Endothelial cell (in vitro differentiated cells): ENCODE data around the gene ZC3HAV1. TPM values are rescaled to one million over a fixed set of nuclear protein-coding genes. Genes with fewer than 3 reads are reported as not detected.
A peak's percentile ranks its signal among the peaks of the same experiment; 100 is the strongest.
"Not testable (repeated sequence)": the region's sequence is repeated elsewhere in the genome, so short reads cannot be mapped to it uniquely, and the experiment has no call there.

Experiments
- DNase-seq: peaks from one replicate; pipeline ENCODE4 v3.0.0; 2021; ENCODE audit warnings: low spot score
- H3K27ac Mint-ChIP-seq: one replicate; pipeline ENCODE4 v1.8.0; 2021; ENCODE audit warnings: mixed read lengths, inconsistent platforms; ENCODE audit not compliant: unreplicated experiment
- H3K27me3 Mint-ChIP-seq: one replicate; pipeline ENCODE4 v1.8.0; 2021; ENCODE audit warnings: mild to moderate bottlenecking, moderate library complexity, mixed read lengths, inconsistent platforms; ENCODE audit not compliant: unreplicated experiment
- H3K36me3 Mint-ChIP-seq: one replicate; pipeline ENCODE4 v1.8.0; 2021; ENCODE audit warnings: mild to moderate bottlenecking, low read depth, mixed read lengths, inconsistent platforms; ENCODE audit not compliant: unreplicated experiment
- H3K4me1 Mint-ChIP-seq: one replicate; pipeline ENCODE4 v1.8.0; 2021; ENCODE audit warnings: mild to moderate bottlenecking, mixed read lengths, inconsistent platforms; ENCODE audit not compliant: unreplicated experiment
- H3K4me3 Mint-ChIP-seq: one replicate; pipeline ENCODE4 v1.8.0; 2021; ENCODE audit warnings: mild to moderate bottlenecking, mixed read lengths, inconsistent platforms; ENCODE audit not compliant: unreplicated experiment
- H3K9me3 Mint-ChIP-seq: one replicate; pipeline ENCODE4 v1.8.0; 2021; ENCODE audit warnings: mixed read lengths, inconsistent platforms; ENCODE audit not compliant: unreplicated experiment
- total RNA-seq: library from RNA; stranded (reverse); fragmentation: NEBNext Ultra II Directional; extraction: Animal tissue kit (Norgen Biotek cat#: 25700); gene quantifications from one replicate; pipeline ENCODE4 v1.2.1, GENCODE V29; 2021; ENCODE audit not compliant: unreplicated experiment
- TF ChIP-seq, protein P1 (sequence below): fragments of 200-600 bp; sonication (generic); IDR thresholded peaks from one replicate; pipeline ENCODE4 v1.5.0; 2021; ENCODE audit warnings: antibody characterized with exemption; ENCODE audit not compliant: unreplicated experiment

The ZC3HAV1 gene
- total RNA-seq, 1 donor from 2014 or later: 50.7 TPM

DNA sequence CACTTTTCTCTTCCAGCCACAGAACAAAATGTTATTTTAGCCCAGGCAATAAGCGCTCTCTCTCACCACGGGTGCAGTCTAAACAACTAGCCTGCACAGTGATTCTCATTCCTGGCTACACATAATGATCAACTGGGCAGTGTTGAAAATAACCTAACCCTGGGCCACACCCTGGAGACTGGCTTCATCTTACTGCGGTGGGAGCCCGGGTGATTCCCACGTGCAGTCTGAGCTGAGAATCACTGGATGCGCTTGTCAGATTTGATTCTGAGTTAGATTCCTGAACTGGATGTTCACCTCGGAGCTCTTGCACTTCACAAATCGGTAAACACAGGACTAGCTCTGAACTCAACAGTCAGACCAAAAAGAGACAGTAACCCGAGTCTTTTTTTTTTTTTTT is 14.9 kb downstream of the ZC3HAV1 start:
- Mint-ChIP-seq H3K36me3 (peaks cover 18% of the 10 kb centered on the region), H3K9me3 (no peaks in the 10 kb centered on the region), H3K4me3 (no peak overlapping the region), H3K27ac (peak overlapping the region; percentile 59), H3K27me3 (peaks cover 5% of the 10 kb centered on the region), H3K4me1 (peaks cover 38% of the 10 kb centered on the region)
- DNase-seq: no peak
- TF ChIP-seq, protein P1, sequence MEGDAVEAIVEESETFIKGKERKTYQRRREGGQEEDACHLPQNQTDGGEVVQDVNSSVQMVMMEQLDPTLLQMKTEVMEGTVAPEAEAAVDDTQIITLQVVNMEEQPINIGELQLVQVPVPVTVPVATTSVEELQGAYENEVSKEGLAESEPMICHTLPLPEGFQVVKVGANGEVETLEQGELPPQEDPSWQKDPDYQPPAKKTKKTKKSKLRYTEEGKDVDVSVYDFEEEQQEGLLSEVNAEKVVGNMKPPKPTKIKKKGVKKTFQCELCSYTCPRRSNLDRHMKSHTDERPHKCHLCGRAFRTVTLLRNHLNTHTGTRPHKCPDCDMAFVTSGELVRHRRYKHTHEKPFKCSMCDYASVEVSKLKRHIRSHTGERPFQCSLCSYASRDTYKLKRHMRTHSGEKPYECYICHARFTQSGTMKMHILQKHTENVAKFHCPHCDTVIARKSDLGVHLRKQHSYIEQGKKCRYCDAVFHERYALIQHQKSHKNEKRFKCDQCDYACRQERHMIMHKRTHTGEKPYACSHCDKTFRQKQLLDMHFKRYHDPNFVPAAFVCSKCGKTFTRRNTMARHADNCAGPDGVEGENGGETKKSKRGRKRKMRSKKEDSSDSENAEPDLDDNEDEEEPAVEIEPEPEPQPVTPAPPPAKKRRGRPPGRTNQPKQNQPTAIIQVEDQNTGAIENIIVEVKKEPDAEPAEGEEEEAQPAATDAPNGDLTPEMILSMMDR: no peak

DNA sequence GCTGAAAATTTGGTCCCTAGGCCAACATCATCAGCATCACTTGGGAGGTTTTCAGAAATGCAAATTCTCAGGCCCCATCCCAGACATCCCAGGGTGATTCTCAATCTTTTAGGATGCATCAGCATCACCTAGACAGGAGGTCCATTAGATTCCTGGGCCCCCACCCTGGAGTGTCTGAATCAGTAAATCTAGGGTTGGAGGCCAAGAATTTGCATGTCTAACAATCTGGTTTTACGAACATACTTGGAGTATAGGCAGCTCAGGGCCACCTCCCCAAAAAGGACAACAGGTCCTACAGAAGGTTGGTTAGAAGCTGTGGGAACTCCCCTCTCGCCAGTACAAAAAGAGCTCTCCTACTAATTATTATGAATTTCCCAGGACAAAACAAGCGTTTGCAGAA is 15.5 kb downstream of the ZC3HAV1 start:
- H3K27me3 Mint-ChIP-seq: peaks cover 3% of the 10 kb centered on the region
- TF ChIP-seq, protein P1: no peak
- no peaks in the 10 kb centered on the region for H3K9me3 Mint-ChIP-seq
- H3K36me3 Mint-ChIP-seq: peaks cover 23% of the 10 kb centered on the region
- no peak for DNase-seq
- peak overlapping the region; percentile 59 for H3K27ac Mint-ChIP-seq
- H3K4me1 Mint-ChIP-seq: peaks cover 34% of the 10 kb centered on the region
- no peak overlapping the region for H3K4me3 Mint-ChIP-seq

DNA sequence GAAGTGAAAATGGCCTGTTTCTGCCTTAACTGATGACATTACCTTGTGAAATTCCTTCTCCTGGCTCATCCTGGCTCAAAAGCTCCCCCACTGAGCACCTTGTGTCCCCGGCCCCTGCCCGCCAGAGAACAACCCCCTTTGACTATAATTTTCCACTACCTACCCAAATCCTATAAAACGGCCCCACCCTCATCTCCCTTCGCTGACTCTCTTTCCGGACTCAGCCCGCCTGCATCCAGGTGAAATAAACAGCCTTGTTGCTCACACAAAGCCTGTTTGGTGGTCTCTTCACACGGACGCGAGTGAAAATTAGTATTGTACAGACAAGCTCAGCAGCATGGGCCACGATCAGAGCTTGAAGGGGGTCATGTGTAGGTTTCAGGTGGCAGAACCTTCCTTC is 16.0 kb downstream of the ZC3HAV1 start:
- H3K4me3 Mint-ChIP-seq, H3K27me3 Mint-ChIP-seq, DNase-seq, H3K9me3 Mint-ChIP-seq, H3K27ac Mint-ChIP-seq: not testable (repeated sequence)
- peaks cover 26% of the 10 kb centered on the region for H3K36me3 Mint-ChIP-seq
- H3K4me1 Mint-ChIP-seq: peaks cover 33% of the 10 kb centered on the region

DNA sequence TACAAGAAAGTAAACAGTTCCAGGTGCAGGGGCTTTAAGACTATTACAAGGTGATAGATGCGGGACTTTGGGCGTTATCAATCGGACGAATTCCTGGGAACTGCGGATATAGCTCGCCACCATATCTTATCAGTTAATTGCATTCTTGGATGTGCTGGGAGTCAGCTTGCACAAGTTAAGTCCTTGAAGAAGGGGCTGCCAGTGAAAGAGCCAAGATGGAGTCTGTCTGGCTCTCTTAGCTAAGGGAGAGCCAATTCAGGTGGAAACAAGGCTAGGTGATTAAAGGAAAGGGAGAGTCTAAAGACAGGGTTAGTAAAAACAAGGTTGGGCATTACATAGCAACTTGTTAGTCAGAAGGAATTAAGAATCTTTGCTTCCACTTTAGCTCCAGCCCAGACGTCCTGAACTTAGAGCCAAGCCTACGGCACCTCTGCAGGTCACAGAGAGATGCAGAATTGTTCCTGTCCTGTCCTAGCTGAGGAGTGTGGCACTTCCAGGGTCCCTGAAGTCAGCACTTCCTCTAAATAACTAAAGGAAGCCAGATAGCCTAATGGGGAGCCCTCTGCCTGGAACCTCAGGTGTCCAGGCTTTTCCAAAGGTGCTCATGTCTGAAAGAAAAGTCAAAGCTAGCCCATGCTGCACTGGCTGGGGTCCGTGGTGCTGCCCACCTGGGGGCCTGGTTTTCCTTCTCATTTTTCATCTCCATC is 17.3 kb downstream of the ZC3HAV1 start:
- Mint-ChIP-seq H3K9me3 (no peaks in the 10 kb centered on the region), H3K27ac (no peak overlapping the region), H3K4me3 (no peak overlapping the region), H3K27me3 (peaks cover 3% of the 10 kb centered on the region), H3K36me3 (peaks cover 34% of the 10 kb centered on the region), H3K4me1 (peaks cover 33% of the 10 kb centered on the region)
- TF ChIP-seq, protein P1: no peak
- no peak for DNase-seq

DNA sequence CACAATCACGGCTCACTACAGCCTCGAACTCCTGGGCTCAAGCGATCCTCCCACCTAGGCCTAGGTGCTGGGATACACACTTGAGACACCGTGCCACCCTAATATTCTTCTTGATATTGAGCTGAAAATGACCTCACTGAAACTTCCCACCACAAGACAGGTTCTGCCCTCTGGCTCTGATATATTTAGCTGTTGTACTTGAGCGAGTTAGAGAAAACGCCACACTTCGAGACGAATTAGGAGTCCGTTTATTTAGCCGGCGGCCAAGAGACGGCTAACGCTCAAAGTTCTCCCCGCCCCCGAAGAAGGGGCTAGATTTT is 17.9 kb downstream of the ZC3HAV1 start:
- Mint-ChIP-seq H3K9me3 (no peaks in the 10 kb centered on the region), H3K27ac (no peak overlapping the region), H3K36me3 (peaks cover 40% of the 10 kb centered on the region), H3K27me3 (peaks cover 3% of the 10 kb centered on the region), H3K4me3 (no peak overlapping the region), H3K4me1 (peaks cover 33% of the 10 kb centered on the region)
- no peak for DNase-seq
- TF ChIP-seq, protein P1: no peak
